ENCODE measurements around the gene MTSS2. TPM values are rescaled to one million over a fixed set of nuclear protein-coding genes. Genes with fewer than 3 reads are reported as not detected.

MTSS2 gene
- total RNA-seq, 2 experiments from 2014 or later, result 2.0 TPM

- Mint-ChIP-seq H3K27me3 (ENCODE audit: low read depth) (no peaks in the 10 kb centered on the region), H3K9me3 (no peaks in the 10 kb centered on the region), H3K27ac (no peak overlapping the region), H3K4me1 (ENCODE audit: low read depth) (no peaks in the 10 kb centered on the region), H3K36me3 (ENCODE audit: low read depth) (no peaks in the 10 kb centered on the region), H3K4me3 (no peak overlapping the region)
- CTCF ChIA-PET, result no interaction called here
- intact Hi-C loops (cut with micrococcal nuclease), result no loop called here
- DNase-seq, result no peak
Measured at GRCh38 chr16:70712359-70712758, 26.5 kb upstream of the MTSS2 start.

GRCh38 chr16:70711211-70712031 is 25.6 kb upstream of the MTSS2 start:
- no peak overlapping the region for H3K27ac Mint-ChIP-seq
- CTCF ChIA-PET, result no interaction called here
- H3K9me3 Mint-ChIP-seq, result no peaks in the 10 kb centered on the region

GRCh38 chr16:70710422-70711210 is 24.8 kb upstream of the MTSS2 start:
- DNase-seq, result no peak
- Mint-ChIP-seq H3K27ac (no peak overlapping the region), H3K27me3 (ENCODE audit: low read depth) (no peaks in the 10 kb centered on the region), H3K4me1 (ENCODE audit: low read depth) (no peaks in the 10 kb centered on the region), H3K4me3 (no peak overlapping the region), H3K9me3 (no peaks in the 10 kb centered on the region), H3K36me3 (ENCODE audit: low read depth) (no peaks in the 10 kb centered on the region)
- CTCF ChIA-PET, result no interaction called here
- intact Hi-C loops (cut with micrococcal nuclease), result no loop called here

More at GRCh38 chr16:70711211-70712031, 25.6 kb upstream of the MTSS2 start:
- Mint-ChIP-seq H3K27me3 (ENCODE audit: low read depth) (no peaks in the 10 kb centered on the region), H3K36me3 (ENCODE audit: low read depth) (no peaks in the 10 kb centered on the region), H3K4me1 (ENCODE audit: low read depth) (no peaks in the 10 kb centered on the region), H3K4me3 (no peak overlapping the region)
- no peak for DNase-seq
- intact Hi-C loops (cut with micrococcal nuclease), result no loop called here

GRCh38 chr16:70709942-70710341 is 24.1 kb upstream of the MTSS2 start:
- no peak for DNase-seq
- H3K4me3 Mint-ChIP-seq, result no peak overlapping the region
- no peaks in the 10 kb centered on the region for H3K36me3 Mint-ChIP-seq (ENCODE audit: low read depth)
- CTCF ChIA-PET, result no interaction called here
- H3K27me3 Mint-ChIP-seq (ENCODE audit: low read depth), result no peaks in the 10 kb centered on the region
- intact Hi-C loops (cut with micrococcal nuclease), result no loop called here
- no peaks in the 10 kb centered on the region for H3K4me1 Mint-ChIP-seq (ENCODE audit: low read depth)
- H3K27ac Mint-ChIP-seq, result no peak overlapping the region
- H3K9me3 Mint-ChIP-seq, result no peaks in the 10 kb centered on the region

GRCh38 chr16:70709457-70709856 is 23.6 kb upstream of the MTSS2 start:
- Mint-ChIP-seq H3K27me3 (ENCODE audit: low read depth) (no peaks in the 10 kb centered on the region), H3K4me3 (no peak overlapping the region), H3K27ac (no peak overlapping the region), H3K4me1 (ENCODE audit: low read depth) (no peaks in the 10 kb centered on the region), H3K36me3 (ENCODE audit: low read depth) (no peaks in the 10 kb centered on the region), H3K9me3 (no peaks in the 10 kb centered on the region)
- DNase-seq, result no peak
- CTCF ChIA-PET, result no interaction called here
- intact Hi-C loops (cut with micrococcal nuclease), result no loop called here

- Mint-ChIP-seq H3K27me3 (ENCODE audit: low read depth) (no peaks in the 10 kb centered on the region), H3K4me1 (ENCODE audit: low read depth) (no peaks in the 10 kb centered on the region), H3K27ac (no peak overlapping the region), H3K36me3 (ENCODE audit: low read depth) (no peaks in the 10 kb centered on the region), H3K9me3 (no peaks in the 10 kb centered on the region), H3K4me3 (no peak overlapping the region)
- DNase-seq, result no peak
- intact Hi-C loops (cut with micrococcal nuclease), result no loop called here
- CTCF ChIA-PET, result interaction anchor here (1.1 kb wide), 1 partner anchor 73 kb away, joined by 3 read pairs; no protein-coding TSS in a partner anchor
Measured at GRCh38 chr16:70708366-70709246, 22.8 kb upstream of the MTSS2 start.

- DNase-seq, result no peak
- Mint-ChIP-seq H3K9me3 (no peaks in the 10 kb centered on the region), H3K27ac (no peak overlapping the region), H3K4me3 (no peak overlapping the region), H3K36me3 (ENCODE audit: low read depth) (no peaks in the 10 kb centered on the region), H3K4me1 (ENCODE audit: low read depth) (no peaks in the 10 kb centered on the region), H3K27me3 (ENCODE audit: low read depth) (no peaks in the 10 kb centered on the region)
- CTCF ChIA-PET, result no interaction called here
- intact Hi-C loops (cut with micrococcal nuclease), result no loop called here
Measured at GRCh38 chr16:70706948-70707465, 21.2 kb upstream of the MTSS2 start.

- no peaks in the 10 kb centered on the region for H3K36me3 Mint-ChIP-seq (ENCODE audit: low read depth)
- no peak for DNase-seq
- H3K27ac Mint-ChIP-seq, result no peak overlapping the region
- no peaks in the 10 kb centered on the region for H3K27me3 Mint-ChIP-seq (ENCODE audit: low read depth)
- H3K4me3 Mint-ChIP-seq, result no peak overlapping the region
- H3K4me1 Mint-ChIP-seq (ENCODE audit: low read depth), result no peaks in the 10 kb centered on the region
- CTCF ChIA-PET, result no interaction called here
- intact Hi-C loops (cut with micrococcal nuclease), result no loop called here
- no peaks in the 10 kb centered on the region for H3K9me3 Mint-ChIP-seq
Measured at GRCh38 chr16:70705056-70705455, 19.2 kb upstream of the MTSS2 start.

GRCh38 chr16:70704586-70704985 is 18.7 kb upstream of the MTSS2 start:
- no peaks in the 10 kb centered on the region for H3K36me3 Mint-ChIP-seq (ENCODE audit: low read depth)

GRCh38 chr16:70703835-70704381 is 18.1 kb upstream of the MTSS2 start:
- intact Hi-C loops (cut with micrococcal nuclease), result no loop called here
- H3K4me3 Mint-ChIP-seq, result no peak overlapping the region
- H3K27me3 Mint-ChIP-seq (ENCODE audit: low read depth), result no peaks in the 10 kb centered on the region
- no peaks in the 10 kb centered on the region for H3K9me3 Mint-ChIP-seq
- no peak overlapping the region for H3K27ac Mint-ChIP-seq
- DNase-seq, result no peak
- peaks cover 3% of the 10 kb centered on the region for H3K4me1 Mint-ChIP-seq (ENCODE audit: low read depth)
- CTCF ChIA-PET, result interaction anchor here (0.6 kb wide), 1 partner anchor 28 kb away, joined by 3 read pairs; no protein-coding TSS in a partner anchor
- H3K36me3 Mint-ChIP-seq (ENCODE audit: low read depth), result peaks cover 3% of the 10 kb centered on the region

More at GRCh38 chr16:70704586-70704985, 18.7 kb upstream of the MTSS2 start:
- Mint-ChIP-seq H3K27me3 (ENCODE audit: low read depth) (no peaks in the 10 kb centered on the region), H3K27ac (no peak overlapping the region), H3K4me1 (ENCODE audit: low read depth) (no peaks in the 10 kb centered on the region), H3K4me3 (no peak overlapping the region), H3K9me3 (no peaks in the 10 kb centered on the region)
- no peak for DNase-seq
- CTCF ChIA-PET, result interaction anchor here (0.6 kb wide), 1 partner anchor 28 kb away, joined by 3 read pairs; no protein-coding TSS in a partner anchor
- intact Hi-C loops (cut with micrococcal nuclease), result no loop called here

GRCh38 chr16:70703041-70703834 is 17.4 kb upstream of the MTSS2 start:
- Mint-ChIP-seq H3K36me3 (ENCODE audit: low read depth) (peaks cover 3% of the 10 kb centered on the region), H3K27me3 (ENCODE audit: low read depth) (no peaks in the 10 kb centered on the region), H3K4me3 (no peak overlapping the region), H3K9me3 (no peaks in the 10 kb centered on the region), H3K4me1 (ENCODE audit: low read depth) (peaks cover 3% of the 10 kb centered on the region), H3K27ac (no peak overlapping the region)
- CTCF ChIA-PET, result no interaction called here
- DNase-seq, result no peak
- intact Hi-C loops (cut with micrococcal nuclease), result no loop called here

All from activated naive CD4-positive, alpha-beta T cell treated with anti-CD3 and anti-CD28 coated beads for 36 hours (primary cell).